Stimulated activated CD4-positive, alpha-beta T cell treated with anti-CD3 and anti-CD28 coated beads, Interleukin-12 subunit alpha, Interleukin-12 subunit beta, amount 100 ng/mL, for 4 hours (primary cell): ENCODE measurements around the gene STEAP2.
"Not testable (repeated sequence)": the region's sequence is repeated elsewhere in the genome, so short reads cannot be mapped to it uniquely, and the experiment has no call there.

Experiments
- DNase-seq: peaks from one replicate; pipeline ENCODE4 v3.0.0-alpha.2; 2020

The STEAP2 gene

GRCh38 chr7:90238583-90238982 is 27.0 kb downstream of the STEAP2 start:
- DNase-seq = no peak

- no peak for DNase-seq
Measured at GRCh38 chr7:90239050-90239449, 27.5 kb downstream of the STEAP2 start.

- DNase-seq = no peak
Measured at GRCh38 chr7:90239625-90240228, 28.2 kb downstream of the STEAP2 start.

GRCh38 chr7:90242369-90243168 is 31.0 kb downstream of the STEAP2 start:
- no peak for DNase-seq

GRCh38 chr7:90243556-90243955 is 32.0 kb downstream of the STEAP2 start:
- no peak for DNase-seq

GRCh38 chr7:90244565-90244908 is 33.0 kb downstream of the STEAP2 start:
- no peak for DNase-seq

GRCh38 chr7:90244909-90245851 is 33.6 kb downstream of the STEAP2 start, which contains the start of gene CFAP69:
CFAP69 (plus strand) TSS chr7:90245174; CDS start chr7:90245425, 251 bp downstream.
- peak; percentile 88 for DNase-seq

GRCh38 chr7:90246171-90246570 is 34.6 kb downstream of the STEAP2 start:
- no peak for DNase-seq

- no peak for DNase-seq
Measured at GRCh38 chr7:90248706-90249105, 37.2 kb downstream of the STEAP2 start.

- no peak for DNase-seq
Measured at GRCh38 chr7:90250601-90251303, 39.2 kb downstream of the STEAP2 start.

GRCh38 chr7:90251304-90251635 is 39.7 kb downstream of the STEAP2 start:
- DNase-seq = no peak

- not testable (repeated sequence) for DNase-seq
Measured at GRCh38 chr7:90256011-90256410, 44.5 kb downstream of the STEAP2 start.

GRCh38 chr7:90256778-90257177 is 45.2 kb downstream of the STEAP2 start:
- no peak for DNase-seq

- DNase-seq = no peak
Measured at GRCh38 chr7:90261441-90261840, 49.9 kb downstream of the STEAP2 start.

- no peak for DNase-seq
Measured at GRCh38 chr7:90262438-90262837, 50.9 kb downstream of the STEAP2 start.

- no peak for DNase-seq
Measured at GRCh38 chr7:90266808-90267207, 55.3 kb downstream of the STEAP2 start.

- DNase-seq = no peak
Measured at GRCh38 chr7:90267263-90267858, 55.8 kb downstream of the STEAP2 start.

GRCh38 chr7:90269163-90269562 is 57.6 kb downstream of the STEAP2 start:
- no peak for DNase-seq

GRCh38 chr7:90270431-90271178 is 59.1 kb downstream of the STEAP2 start:
- DNase-seq = no peak

- DNase-seq = no peak
Measured at GRCh38 chr7:90271753-90272152, 60.2 kb downstream of the STEAP2 start.

- no peak for DNase-seq
Measured at GRCh38 chr7:90272242-90272641, 60.7 kb downstream of the STEAP2 start.

GRCh38 chr7:90274161-90274560 is 62.6 kb downstream of the STEAP2 start:
- no peak for DNase-seq
